GM12878 (cell line): ENCODE results near the gene MAPKAPK2. TPM values are rescaled to one million over a fixed set of nuclear protein-coding genes. Genes with fewer than 3 reads are reported as not detected.

Experiments used
- ATAC-seq: fragments of 200-7000 bp; cut with Tn5 transposase; 3 replicates; pipeline ENCODE4 v1.9.1; 2020; ENCODE audit warnings: mild to moderate bottlenecking, moderate library complexity
- BruUV-seq: library from RNA; stranded (reverse); fragments of 400-500 nt; replicated peaks from 2 replicates; lab custom pipeline; 2021; lab: Mats Ljungman, UMichigan
- CTCF ChIA-PET: fragments of 300-600 bp; sonication (Branson Sonifier 250); formaldehyde crosslinking; extraction: SDS; loops from one replicate; lab custom pipeline; 2021; ENCODE audit warnings: inconsistent platforms; lab: Yijun Ruan, JAX
- POLR2A ChIA-PET: fragments of 350-600 bp; formaldehyde crosslinking; extraction: SDS; loops from one replicate; lab custom pipeline; 2021; ENCODE audit warnings: inconsistent platforms; lab: Charles Lee
- RAD21 ChIA-PET: fragments of 300-600 bp; sonication (Branson Sonifier 250); formaldehyde crosslinking; loops from one replicate; lab custom pipeline; 2023; ENCODE audit warnings: antibody characterized with exemption; ENCODE audit not compliant: unreplicated experiment; lab: Charles Lee
- SMC1A ChIA-PET: fragments of 300-600 bp; sonication (Branson Sonifier 250); formaldehyde crosslinking; loops from one replicate; lab custom pipeline; 2023; ENCODE audit not compliant: unreplicated experiment, uncharacterized antibody; lab: Charles Lee
- DNase-seq: peaks from one replicate; pipeline ENCODE4 v3.0.0-alpha.2; 2011; ENCODE audit warnings: low read depth, low spot score
- FAIRE-seq: peaks from 3 replicates; lab custom pipeline; 2011; peaks lifted over from hg19 to GRCh38; lab: Jason Lieb, UNC
- H2AFZ ChIP-seq: 2 replicates; pipeline ENCODE4 v1.6.0; 2011; ENCODE audit warnings: low read depth, low read length, control low read depth; ENCODE audit not compliant: control insufficient read depth
- H3K27ac ChIP-seq: 2 replicates; pipeline ENCODE4 v1.5.1; 2011; ENCODE audit warnings: control low read depth; ENCODE audit not compliant: control insufficient read depth, insufficient read depth
- H3K27me3 ChIP-seq, 2 experiments: replicated peaks in 1 of 2; 2 replicates each; pipeline versions ENCODE4 v1.6.0 to v1.6.1; 2011; ENCODE audit warnings: low read length in 1 of 2; ENCODE audit not compliant: control insufficient read depth in 2 of 2, insufficient read depth in 2 of 2
- H3K36me3 ChIP-seq, 2 experiments: 2 replicates each; pipeline ENCODE4 v1.5.1; 2011; ENCODE audit warnings: low read length in 1 of 2; ENCODE audit not compliant: control insufficient read depth in 2 of 2, insufficient read depth in 2 of 2
- H3K4me1 ChIP-seq: 2 replicates; pipeline ENCODE4 v1.6.1; 2011; ENCODE audit warnings: mild to moderate bottlenecking, low read length, moderate library complexity, mixed read lengths; ENCODE audit not compliant: control insufficient read depth, insufficient read depth
- H3K4me2 ChIP-seq: 2 replicates; pipeline ENCODE4 v1.6.0; 2011; ENCODE audit warnings: control low read depth; ENCODE audit not compliant: control insufficient read depth, insufficient read depth
- H3K4me3 ChIP-seq: fragments of 200-600 bp; sonication (generic); 2 replicates; pipeline ENCODE4 v1.5.1; 2016
- H3K79me2 ChIP-seq: 2 replicates; pipeline ENCODE4 v1.6.0; 2011; ENCODE audit warnings: low read length; ENCODE audit not compliant: control insufficient read depth, insufficient read depth
- H3K9ac ChIP-seq: 2 replicates; pipeline ENCODE4 v1.8.0; 2011; ENCODE audit warnings: low read length, control low read depth, mixed read lengths; ENCODE audit not compliant: control insufficient read depth, insufficient read depth
- H3K9me3 ChIP-seq: replicated peaks from 3 replicates; pipeline ENCODE4 v1.5.1; 2011; ENCODE audit warnings: mild to moderate bottlenecking, low read length; ENCODE audit not compliant: control insufficient read depth, insufficient read depth
- H4K20me1 ChIP-seq: 2 replicates; pipeline ENCODE4 v1.6.0; 2011; ENCODE audit not compliant: control insufficient read depth, insufficient read depth
- EZH2 ChIP-seq: IDR thresholded peaks from 2 replicates; pipeline ENCODE4 v1.6.1; 2012; ENCODE audit warnings: low read depth, mild to moderate bottlenecking, control low read depth, inconsistent platforms, low read length, borderline replicate concordance; ENCODE audit not compliant: control insufficient read depth
- MEF2B ChIP-seq: fragments of 450-650 bp; IDR thresholded peaks from 2 replicates; pipeline ENCODE4 v1.6.1; 2018; ENCODE audit warnings: mild to moderate bottlenecking, moderate library complexity; ENCODE audit not compliant: partially characterized antibody, poor library complexity, severe bottlenecking
- NBN ChIP-seq: fragments of 450-650 bp; IDR thresholded peaks from 2 replicates; pipeline ENCODE4 v1.6.1; 2016
- SMAD5 ChIP-seq: IDR thresholded peaks from 2 replicates; pipeline ENCODE4 v1.6.1; 2016; ENCODE audit warnings: antibody characterized with exemption, low read depth
- SMC3 ChIP-seq: IDR thresholded peaks from 2 replicates; pipeline ENCODE4 v1.6.1; 2011; ENCODE audit warnings: low read length, improper control_type of control experiment, borderline replicate concordance
- WGBS: methylation state at CpG from one replicate; pipeline ENCODE4 v1.1.6; 2016; ENCODE audit warnings: low lambda C conversion rate; ENCODE audit not compliant: insufficient replicate concordance, insufficient coverage; ENCODE audit errors: missing lambda C conversion rate; 5-methylcytosine and 5-hydroxymethylcytosine counted together
- in situ Hi-C: fragments of 300-500 bp; cut with MboI; formaldehyde crosslinking; loops from 9 replicates; pipeline ENCODE4 v1.14.3; 2018; ENCODE audit warnings: mixed read lengths
- intact Hi-C: fragments of 100-400 bp; cut with micrococcal nuclease; formaldehyde crosslinking; loops from one replicate; pipeline ENCODE4 v1.14.2; 2022; ENCODE audit not compliant: unreplicated experiment
- polyA plus RNA-seq, 11 experiments: library from polyadenylated mRNA; depleted of rRNA in 4 of 11; unstranded in 6 of 11; stranded (reverse) in 5 of 11; fragments of >200 nt; fragmentation: Nextera tagmentation in 4 of 11; fragmentation: Illumina TruSeq in 1 of 11; extraction: Ambion mirVana in 4 of 11; extraction: Trizol in 1 of 11; gene quantifications; 1 replicate in 1 of 11; 2 replicates in 10 of 11; pipeline versions ENCODE4 v1.2.1 to v1.2.3, GENCODE V29; 2011 to 2016; ENCODE audit warnings: inconsistent platforms in 2 of 11, missing spikeins in 2 of 11, low read depth in 1 of 11
- total RNA-seq, 4 experiments: library from RNA; depleted of rRNA in 3 of 4; stranded (reverse); fragments of >200 nt in 3 of 4; fragmentation: Illumina TruSeq in 1 of 4; extraction: Trizol in 1 of 4; gene quantifications; 2 replicates each; pipeline versions ENCODE4 v1.2.1 to v1.2.3, GENCODE V29; 2013 to 2021

Gene MAPKAPK2
- total and polyA plus RNA-seq, 10 of the 15 experiments (the other 5 are each of a cell fraction or from before 2014, with no cell fraction given): 0.72 to 92.2 (median 49.3) TPM

GRCh38 chr1:206700445-206701036, 15.8 kb downstream of the MAPKAPK2 start (continued):
- no peak for TF ChIP-seq EZH2
- no peak for TF ChIP-seq SMC3
- no peak for TF ChIP-seq SMAD5

- FAIRE-seq (no peak), DNase-seq (no peak), ATAC-seq (no peak)
- intact Hi-C loops: loop anchor here (2.0 kb wide), 1 partner anchor 15 kb away; no protein-coding TSS in a partner anchor
- no peak overlapping the region for H3K4me2 ChIP-seq
- peaks cover 69% of the 10 kb centered on the region for H3K79me2 ChIP-seq
- H3K9ac ChIP-seq: no peak overlapping the region
- peaks cover 33% of the 10 kb centered on the region for H4K20me1 ChIP-seq
- RAD21 ChIA-PET: interaction anchor here (1.2 to 4.8 kb wide), 6 partner anchors 12 to 67 kb away, joined by 5 to 28 read pairs (median 8); partner anchors contain the start of gene DYRK3
- POLR2A ChIA-PET: interaction anchor here (2.4 to 21.4 kb wide), 3 partner anchors 10 to 17 kb away, joined by 9 to 334 read pairs (median 54); partner anchors contain the start of gene MAPKAPK2
- H2AFZ ChIP-seq: no peak overlapping the region
- no peak overlapping the region for H3K4me3 ChIP-seq
- CTCF ChIA-PET: interaction anchor here (1.0 to 6.0 kb wide), 6 partner anchors 8 to 44 kb away, joined by 4 to 41 read pairs (median 6); no protein-coding TSS in a partner anchor
- no TSS peak for BruUV-seq
- WGBS: 91% methylated on average over 7 of the region's 7 CpGs
- in situ Hi-C loops: no loop called here
- H3K4me1 ChIP-seq: peaks cover 50% of the 10 kb centered on the region
- SMC1A ChIA-PET: interaction anchor here (1.4 to 17.9 kb wide), 7 partner anchors 10 to 38 kb away, joined by 7 to 222 read pairs (median 27); no protein-coding TSS in a partner anchor
- peaks cover 3 to 11% of the 10 kb centered on the region in 2 experiments for H3K36me3 ChIP-seq
- no peak for TF ChIP-seq SMAD5
- no peak for TF ChIP-seq MEF2B
- no peak for TF ChIP-seq NBN
- no peak overlapping the region for H3K27ac ChIP-seq
- no peaks in the 10 kb centered on the region for H3K27me3 ChIP-seq
- no peaks in the 10 kb centered on the region for H3K9me3 ChIP-seq
These were observed 17.6 kb downstream of the MAPKAPK2 start for GRCh38 chr1:206702260-206702659.
